Lower leg skin (tissue), 3 donors: ENCODE results near the gene ZKSCAN7.
"Not testable (repeated sequence)": the region's sequence is repeated elsewhere in the genome, so short reads cannot be mapped to it uniquely, and the experiment has no call there.

ENCODE experiments used
- CTCF ChIP-seq, 3 donors: fragments of 450-650 bp; IDR thresholded peaks; one replicate each; pipeline ENCODE4 v1.5.1; 2016; ENCODE audit warnings: antibody characterized with exemption in 3 of 3, mild to moderate bottlenecking in 3 of 3, moderate library complexity in 2 of 3
- POLR2A ChIP-seq, 2 donors: fragments of 450-650 bp; IDR thresholded peaks; one replicate each; pipeline ENCODE4 v1.6.1; 2016 to 2017; ENCODE audit warnings: antibody characterized with exemption in 2 of 2, mild to moderate bottlenecking in 1 of 2, moderate library complexity in 1 of 2

- not testable (repeated sequence) for TF ChIP-seq CTCF, POLR2A (IDR thresholded peaks at IDR 0.05)
These were observed 24.8 kb downstream of the ZKSCAN7 start for GRCh38 chr3:44579749-44580148.
